GM19324 (cell line): ENCODE results near the gene CAPZA1.
"Not testable (repeated sequence)": the region's sequence is repeated elsewhere in the genome, so short reads cannot be mapped to it uniquely, and the experiment has no call there.

Experiments used
- ATAC-seq: cut with Tn5 transposase; IDR thresholded peaks from one replicate; pipeline ENCODE4 v1.9.1; 2021; ENCODE audit warnings: mild to moderate bottlenecking, moderate library complexity; ENCODE audit not compliant: unreplicated experiment, low FRiP score

Gene CAPZA1

DNA sequence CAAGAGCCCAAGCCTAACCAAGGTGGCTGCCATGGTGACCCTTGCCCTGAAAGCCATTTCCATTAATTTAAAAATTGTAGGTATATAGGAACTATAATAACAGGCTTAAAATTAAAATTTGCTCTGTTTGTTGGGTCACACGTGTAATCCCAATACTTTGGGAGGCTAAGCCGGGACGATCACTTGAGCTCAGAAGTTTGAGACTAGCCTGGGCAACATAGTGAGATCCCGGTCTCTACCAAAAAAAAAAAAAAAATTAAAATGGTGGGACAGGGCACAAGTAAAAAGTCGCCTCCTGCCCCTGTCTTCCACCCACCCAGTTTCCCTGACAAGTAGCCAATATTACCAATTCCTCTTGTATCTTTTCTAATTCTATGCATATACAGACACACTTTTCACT lies 6.6 kb downstream of the CAPZA1 start:
- no peak for ATAC-seq

DNA sequence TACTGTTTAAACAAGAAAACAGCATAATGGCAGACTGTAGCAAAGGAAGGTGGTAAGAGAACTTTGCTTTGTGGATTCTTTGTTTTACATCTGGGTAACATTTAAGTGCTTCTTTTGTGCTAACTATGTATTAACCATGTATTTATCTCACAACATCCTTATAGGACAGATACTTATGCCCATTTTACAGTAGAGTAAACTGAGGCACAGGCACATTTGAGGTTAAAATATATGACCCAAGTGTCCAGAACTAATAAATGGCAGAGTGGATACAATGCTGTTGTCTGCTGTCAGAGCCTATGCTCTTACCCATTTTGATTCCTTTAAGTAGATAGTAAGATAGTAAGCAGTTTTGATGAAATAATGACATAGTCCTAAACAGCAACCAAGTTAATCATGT lies 7.3 kb downstream of the CAPZA1 start:
- ATAC-seq = no peak

DNA sequence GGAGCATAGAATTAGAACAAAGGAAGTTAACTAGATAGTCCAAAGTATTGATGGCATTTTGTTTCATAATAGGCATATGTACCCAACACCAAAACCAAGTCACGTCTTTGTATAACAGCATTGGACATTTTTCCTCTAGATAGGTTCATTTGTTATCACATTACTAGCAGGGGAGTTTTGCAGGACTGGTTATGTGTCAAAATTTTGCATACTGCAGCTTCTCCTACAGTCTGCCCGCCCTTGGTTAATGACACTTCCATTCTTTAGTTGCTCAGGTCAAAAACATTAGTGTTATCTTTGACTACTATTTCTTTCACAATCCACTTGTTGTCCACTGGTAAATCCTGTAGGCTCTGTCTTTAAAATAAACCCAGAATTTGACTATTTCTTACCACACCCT lies 8.9 kb downstream of the CAPZA1 start:
- no peak for ATAC-seq

DNA sequence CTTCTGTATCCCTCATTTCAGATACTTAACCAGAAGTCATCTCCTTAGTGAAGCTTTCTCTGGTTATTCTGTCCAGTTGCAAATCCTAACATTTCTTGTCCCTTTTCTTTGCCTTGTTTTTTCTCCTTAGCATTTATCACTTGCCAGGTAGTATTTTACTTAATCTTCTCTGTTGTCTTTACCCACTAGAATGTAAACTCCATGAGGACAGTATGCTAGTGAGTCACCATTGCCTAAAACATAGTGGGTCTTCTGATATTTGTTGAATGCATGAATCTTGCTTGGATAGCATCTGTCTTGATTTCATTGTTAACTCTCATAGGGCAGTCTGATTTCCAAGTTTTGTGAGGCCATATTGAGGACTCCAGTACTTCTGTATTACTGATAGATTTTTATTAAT lies 9.6 kb downstream of the CAPZA1 start:
- no peak for ATAC-seq

DNA sequence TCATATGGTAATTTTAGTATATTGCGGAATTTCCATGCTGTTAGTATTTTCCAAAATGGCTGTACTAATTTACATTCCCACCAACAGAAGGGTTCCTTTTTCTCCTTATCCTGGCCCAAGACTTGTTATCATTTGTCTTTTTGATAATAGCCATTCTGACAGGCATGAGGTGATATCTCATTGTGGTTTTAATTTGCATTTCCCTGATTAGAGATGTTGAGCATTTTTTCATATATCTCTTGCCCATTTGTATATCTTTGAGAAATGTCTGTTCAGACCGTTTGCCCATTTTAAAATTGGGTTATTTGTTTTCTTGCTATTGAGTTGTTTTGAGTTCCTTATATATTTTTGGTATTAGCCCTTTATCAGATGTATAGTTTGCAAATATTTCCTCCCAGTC lies 14.0 kb downstream of the CAPZA1 start:
- no peak for ATAC-seq

DNA sequence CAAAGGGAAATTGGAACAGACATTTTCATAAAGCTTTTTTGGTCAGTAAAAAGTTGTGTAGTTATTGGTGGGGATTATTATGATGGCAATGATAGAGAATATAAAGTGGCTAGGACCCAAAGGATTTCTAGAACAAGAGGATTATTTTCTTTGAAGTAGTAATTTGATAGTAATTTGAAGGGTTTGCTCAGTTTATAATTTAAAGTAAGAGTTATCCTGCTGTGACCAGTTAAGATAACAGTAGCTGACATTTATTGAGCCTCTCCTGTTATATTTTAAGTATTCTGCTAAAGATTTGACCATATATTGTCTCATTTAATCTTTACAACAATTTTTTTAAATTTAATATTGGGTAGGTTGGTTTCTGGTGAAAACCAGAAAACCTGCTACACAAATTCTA lies 14.7 kb downstream of the CAPZA1 start:
- no peak for ATAC-seq

DNA sequence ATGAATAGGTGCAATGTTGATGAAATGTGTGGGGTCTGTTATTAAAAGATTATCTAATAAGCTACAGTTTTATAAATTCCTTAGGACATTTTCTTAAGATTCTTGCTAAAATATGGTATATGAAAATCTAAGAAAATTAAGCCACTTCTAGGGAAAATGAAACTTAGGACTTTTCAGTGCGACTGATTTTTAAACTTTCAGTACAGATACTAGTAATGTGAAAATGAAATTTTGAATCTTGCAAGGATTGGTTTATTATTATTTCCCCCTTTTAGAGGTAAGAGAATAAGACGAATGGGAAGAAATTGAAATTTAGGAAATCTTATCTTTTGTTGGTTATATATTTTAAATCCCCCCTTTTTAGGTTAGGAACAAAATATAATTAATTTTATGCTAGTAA lies 16.4 kb downstream of the CAPZA1 start:
- no peak for ATAC-seq

DNA sequence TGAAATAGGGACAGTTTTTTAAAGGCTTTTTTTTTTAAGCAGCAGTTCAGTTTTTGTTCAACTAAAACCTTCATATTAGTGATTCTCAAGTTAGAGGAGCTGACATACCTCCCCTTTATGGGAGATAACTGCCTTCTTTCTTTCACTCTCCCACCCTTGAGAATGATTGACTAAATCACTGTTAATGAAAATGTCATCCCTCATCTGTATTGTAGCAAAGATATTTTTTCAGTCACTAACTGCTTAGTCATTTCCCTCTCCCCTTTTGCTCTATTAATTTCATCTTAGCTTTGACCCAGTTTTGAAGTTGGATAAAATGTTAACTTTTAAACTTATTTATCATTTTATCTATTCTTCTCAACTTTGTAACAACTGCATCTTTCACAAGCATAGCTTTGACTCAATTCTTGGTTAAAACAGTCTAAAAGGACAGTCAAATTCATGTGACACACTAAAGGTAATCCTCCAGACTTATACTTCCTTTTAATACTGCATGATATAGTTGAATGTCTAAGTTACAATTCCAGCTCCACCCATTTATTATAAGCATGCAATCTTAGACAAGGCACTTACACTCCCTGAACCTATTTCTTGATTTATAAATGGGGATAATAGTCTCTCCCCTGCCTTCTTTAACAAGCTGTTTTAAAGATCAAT lies 17.1 kb downstream of the CAPZA1 start:
- ATAC-seq = no peak

DNA sequence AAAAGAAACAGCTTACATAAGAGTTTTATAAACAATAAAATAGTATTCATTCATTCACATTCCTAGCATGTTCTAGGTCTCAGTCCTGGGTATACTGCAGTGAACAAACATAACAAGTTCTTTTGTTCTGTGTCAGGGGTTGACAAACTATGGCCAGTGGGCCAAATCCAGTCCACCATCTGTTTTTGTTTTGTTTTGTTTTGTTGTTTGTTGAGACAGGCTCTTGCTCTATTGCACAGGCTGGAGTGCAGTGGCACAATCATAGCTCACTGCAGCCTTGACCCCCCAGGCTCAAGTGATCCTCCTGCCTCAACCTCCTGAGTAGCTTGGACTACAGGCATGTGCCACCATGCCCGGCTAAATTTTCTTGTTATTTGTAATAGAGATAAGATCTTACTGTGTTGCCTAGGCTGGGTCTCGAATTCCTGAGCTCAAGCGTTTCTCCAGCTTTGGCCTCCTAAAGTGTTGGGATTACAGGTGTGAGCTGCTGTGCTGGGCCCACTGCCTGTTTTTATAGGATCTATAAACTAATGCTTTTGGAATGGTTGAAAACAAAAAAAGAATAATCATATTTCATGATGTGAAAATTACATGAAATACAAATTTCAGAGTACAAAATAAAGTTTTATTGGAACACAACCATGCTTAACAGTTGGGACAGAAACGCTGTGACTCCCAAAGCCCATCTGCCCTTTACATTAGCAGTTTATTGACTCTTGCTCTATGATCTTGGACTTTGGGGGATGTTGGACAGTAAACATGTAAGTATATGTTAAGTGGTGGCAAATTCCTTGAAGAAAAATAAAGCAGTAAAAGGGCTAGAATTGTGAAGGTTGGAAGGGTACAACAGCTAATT lies 17.9 kb downstream of the CAPZA1 start:
- no peak for ATAC-seq

DNA sequence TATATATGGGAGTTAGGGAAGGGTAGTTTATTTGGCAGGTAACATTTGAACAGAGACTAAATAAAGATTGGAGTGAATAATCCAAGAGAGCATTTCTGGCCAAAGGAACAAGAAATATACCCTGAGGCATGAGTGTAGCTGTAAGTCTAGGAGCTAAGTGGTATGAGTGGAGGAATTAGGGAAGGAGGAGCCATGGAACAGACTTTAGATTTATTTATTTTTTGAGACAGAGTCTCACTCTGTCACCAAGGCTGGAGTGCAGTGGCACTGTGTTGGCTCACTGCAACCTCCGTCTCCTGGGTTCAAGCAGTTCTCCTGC lies 18.4 kb downstream of the CAPZA1 start:
- ATAC-seq = no peak

DNA sequence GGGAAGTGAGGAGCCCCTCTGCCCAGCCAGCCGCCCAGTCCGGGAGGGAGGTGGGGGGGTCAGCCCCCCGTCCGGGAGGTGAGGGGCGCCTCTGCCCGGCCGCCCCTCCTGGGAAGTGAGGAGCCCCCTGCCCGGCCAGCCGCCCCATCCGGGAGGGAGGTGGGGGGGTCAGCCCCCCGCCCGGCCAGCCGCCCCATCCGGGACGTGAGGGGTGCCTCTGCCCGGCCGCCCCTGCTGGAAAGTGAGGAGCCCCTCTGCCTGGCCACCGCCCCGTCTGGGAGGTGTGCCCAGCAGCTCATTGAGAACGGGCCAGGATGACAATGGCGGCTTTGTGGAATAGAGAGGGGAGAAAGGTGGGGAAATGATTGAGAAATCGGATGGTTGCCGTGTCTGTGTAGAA lies 20.8 kb downstream of the CAPZA1 start:
- not testable (repeated sequence) for ATAC-seq

DNA sequence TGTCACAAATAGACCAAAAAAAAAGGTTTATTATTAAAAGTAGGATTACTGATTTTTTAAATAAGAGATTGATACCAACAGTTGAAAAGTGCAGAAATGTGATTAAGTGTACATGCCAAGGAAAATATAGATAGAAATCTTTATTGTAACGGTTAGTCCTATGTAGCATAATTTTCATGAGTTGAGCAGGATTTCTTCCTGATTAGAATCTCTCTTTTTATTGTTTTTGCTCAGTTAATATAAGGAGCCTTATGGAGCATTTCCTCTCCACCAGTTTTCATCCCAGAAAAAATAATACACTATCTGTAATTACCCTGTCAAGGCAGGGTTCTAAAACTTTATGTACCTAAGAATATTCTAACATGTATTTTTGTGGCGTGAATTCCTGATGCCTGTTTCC lies 23.4 kb downstream of the CAPZA1 start:
- ATAC-seq = no peak

DNA sequence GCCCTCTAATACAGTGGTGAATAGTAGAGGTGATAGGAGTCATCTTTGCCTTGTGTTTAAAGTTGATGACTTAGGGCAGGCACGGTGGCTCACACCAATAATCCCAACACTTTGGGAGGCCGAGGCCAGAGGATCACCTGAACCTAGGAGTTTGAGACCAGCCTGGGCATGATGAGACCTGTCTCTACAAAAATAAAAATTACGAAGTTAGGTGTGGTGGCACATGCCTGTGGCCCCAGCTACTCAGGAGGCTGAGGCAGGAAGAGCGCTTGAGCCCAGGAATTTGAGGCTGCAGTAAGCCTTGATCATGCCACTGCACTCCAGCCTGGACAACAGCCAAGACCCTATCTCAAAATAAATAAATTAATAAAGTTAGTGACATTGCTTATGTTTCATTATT lies 26.6 kb downstream of the CAPZA1 start:
- no peak for ATAC-seq

DNA sequence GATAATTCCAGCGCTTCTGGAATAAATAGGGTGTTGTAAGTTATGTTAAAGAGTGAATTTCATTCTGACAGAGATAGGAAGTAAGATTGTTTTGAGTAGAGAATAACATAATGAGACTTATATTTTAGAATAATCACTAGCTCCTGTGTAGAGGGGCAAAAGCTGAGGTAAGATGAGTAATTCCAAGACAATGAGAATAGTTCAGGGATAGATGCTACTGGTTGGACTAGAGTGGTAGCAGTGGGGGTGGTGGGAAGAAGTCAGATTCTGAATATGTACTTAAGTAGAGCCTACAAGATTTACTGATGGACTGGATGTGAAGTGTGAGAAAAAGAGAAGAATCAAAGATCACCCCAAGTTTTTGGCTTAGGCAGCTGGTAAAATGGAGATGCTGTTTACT lies 31.6 kb downstream of the CAPZA1 start:
- no peak for ATAC-seq

DNA sequence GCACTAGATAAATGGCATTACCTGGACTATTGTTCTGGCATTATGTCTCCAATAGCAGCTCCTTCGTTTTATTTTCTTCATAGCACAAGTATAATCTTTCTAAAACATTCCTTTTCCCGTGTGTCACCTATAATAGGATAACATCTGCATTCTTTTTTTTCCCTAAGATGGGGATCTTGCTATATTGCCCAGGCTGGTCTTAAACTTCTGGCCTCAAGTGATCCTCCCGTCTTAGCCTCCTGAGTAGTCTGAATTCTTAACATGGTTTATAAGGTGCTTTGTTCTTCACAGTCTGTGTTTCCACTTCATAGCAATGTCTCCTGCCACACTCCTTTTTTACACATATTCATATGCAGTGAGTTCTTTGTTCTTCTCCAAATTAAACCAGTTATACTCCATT lies 46.2 kb downstream of the CAPZA1 start:
- ATAC-seq = no peak

DNA sequence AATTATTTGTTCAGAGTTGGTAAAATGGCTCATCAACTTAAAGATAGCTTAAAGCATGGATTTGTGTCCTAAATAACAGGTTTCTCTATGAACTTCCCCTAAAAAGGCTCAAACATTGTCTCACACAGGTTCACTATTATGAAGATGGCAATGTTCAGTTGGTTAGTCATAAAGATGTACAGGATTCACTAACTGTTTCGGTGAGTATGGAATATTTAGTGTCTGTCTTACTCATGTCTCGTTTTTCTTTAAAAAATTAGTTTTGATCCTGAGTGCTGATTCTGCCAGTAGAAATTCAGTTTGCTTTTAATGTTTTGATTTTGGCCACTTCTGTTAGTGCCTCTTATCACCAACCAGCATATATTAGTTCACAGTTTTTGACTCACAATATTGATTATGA lies 47.3 kb downstream of the CAPZA1 start:
- no peak for ATAC-seq

DNA sequence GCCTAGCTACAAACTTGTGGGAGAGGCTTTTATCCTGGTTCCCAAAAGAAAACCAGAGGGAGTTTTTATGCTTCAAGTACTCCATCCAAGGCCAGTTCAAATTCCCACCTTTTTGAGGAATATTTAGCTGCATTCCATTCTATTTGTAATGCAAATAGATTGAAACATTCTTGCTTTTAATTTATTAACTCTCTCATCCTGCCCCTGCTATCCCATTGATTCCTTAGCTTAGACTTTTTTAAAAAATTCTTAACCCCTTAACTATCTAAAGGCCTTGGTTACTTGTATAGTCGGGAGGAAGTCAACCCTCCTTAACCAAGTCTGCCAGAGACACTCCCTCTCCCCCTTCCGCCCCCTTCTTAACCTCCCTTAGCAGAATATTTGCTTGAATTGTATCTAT lies 52.4 kb downstream of the CAPZA1 start:
- ATAC-seq = no peak

DNA sequence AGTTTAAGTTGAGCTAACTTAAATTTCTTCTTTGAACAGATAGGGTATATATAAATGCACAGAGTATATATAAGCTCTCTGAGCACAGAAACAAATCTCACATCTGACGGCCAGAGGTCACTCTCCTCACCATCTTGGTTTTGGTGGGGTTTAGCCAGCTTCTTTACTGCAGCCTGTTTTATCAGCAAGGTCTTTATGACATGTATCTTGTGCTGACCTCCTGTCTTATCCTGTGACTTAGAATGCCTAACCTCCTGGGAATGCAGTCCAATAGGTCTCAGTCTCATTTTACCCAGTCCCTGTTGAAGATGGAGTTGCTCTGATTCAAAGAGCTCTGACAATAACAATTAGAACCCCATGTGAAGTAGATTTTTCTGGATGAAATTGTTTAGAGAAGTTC lies 53.2 kb downstream of the CAPZA1 start:
- no peak for ATAC-seq

DNA sequence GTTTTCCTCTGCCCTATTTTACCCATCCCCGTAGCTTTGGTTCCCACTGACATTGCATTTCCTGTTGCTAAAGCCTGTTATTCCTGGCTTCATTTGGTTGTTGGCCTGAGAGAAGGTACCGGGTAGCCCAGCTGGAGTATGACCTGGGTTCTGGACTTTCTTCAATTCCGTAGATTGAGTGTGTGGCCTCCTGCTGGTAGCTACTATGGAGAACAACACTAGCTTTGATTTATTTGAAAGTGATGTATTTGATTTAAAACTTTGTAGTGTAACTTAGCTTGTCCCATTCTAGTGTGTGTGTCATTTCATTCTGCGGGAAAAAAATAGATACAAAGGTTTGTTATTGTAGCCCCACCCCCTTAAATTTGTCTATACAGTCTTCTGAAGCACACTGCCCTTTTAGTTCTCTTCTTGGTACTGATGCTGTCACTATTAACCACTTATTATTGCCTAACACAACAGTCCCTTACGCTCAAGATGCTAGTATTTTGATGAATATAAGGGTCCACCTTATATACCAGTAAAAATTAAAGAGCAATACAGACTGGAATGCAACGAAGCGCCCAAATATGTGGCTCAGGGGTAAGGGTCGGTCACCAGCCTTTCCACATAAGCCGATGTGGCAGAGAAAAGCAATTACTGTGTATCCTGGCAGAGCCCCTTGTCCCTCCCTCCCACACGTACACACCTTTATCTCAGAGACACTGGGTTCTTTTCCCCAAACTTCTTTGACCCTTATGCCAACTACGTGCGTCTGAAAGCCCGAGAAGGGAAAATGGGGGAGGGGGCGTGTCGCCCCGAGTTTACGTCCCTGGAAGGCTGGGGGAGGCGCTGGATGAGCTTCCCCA lies 54.2 kb downstream of the CAPZA1 start:
- no peak for ATAC-seq

DNA sequence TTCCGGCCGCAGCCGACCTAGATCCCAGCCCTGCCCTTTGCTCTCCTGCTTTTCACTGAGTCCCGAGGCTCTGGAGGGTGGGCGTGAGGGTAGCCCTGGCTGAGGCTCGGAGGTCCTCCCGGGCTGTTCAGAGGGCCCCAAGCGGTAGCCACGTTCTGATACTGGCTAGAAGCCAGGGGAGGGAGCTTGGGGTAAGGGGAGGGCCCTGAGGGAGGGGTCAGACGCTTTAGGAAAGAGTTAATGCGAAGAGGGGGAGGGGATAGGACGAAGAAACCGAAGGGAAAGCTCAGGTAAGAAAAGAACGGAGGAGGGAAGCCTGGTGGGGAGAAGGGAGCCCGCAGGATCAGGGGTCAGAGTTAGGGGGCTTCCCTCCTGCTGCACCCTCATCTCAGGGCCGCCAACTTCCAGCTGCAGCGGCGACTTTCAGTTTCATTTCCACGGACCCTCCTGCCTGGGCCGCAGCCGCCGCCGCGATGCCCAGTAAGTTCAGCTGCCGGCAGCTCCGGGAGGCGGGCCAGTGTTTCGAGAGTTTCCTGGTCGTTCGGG lies 54.9 kb downstream of the CAPZA1 start, which contains the start of gene MOV10:
Gene MOV10 (plus strand): TSS at position 220 of the 546 bp plus-strand sequence. CDS start 254 bp downstream, at position 474.
- peak; percentile 56 for ATAC-seq
